Bronchial epithelial cell (primary cell): Measurements from ENCODE around the gene MAP7D2. TPM values are rescaled to one million over a fixed set of nuclear protein-coding genes. Genes with fewer than 3 reads are reported as not detected.

Source experiments
- DNase-seq: peaks from one replicate; pipeline ENCODE4 v3.0.0-alpha.2; 2010; ENCODE audit warnings: low read depth
- FAIRE-seq: peaks from 2 replicates; lab custom pipeline; 2011; peaks lifted over from hg19 to GRCh38; lab: Jason Lieb, UNC
- H3K27me3 ChIP-seq: 2 replicates; pipeline ENCODE4 v1.5.1; 2011; ENCODE audit warnings: low read length; ENCODE audit not compliant: control insufficient read depth, insufficient read depth
- H3K36me3 ChIP-seq: 2 replicates; pipeline ENCODE4 v1.5.1; 2011; ENCODE audit warnings: low read length; ENCODE audit not compliant: control insufficient read depth, insufficient read depth
- H3K4me3 ChIP-seq: 2 replicates; pipeline ENCODE4 v1.5.1; 2011; ENCODE audit warnings: mild to moderate bottlenecking, low read depth, low read length, control low read depth
- total RNA-seq: library from RNA; depleted of rRNA; stranded (reverse); fragments of >200 nt; gene quantifications from 2 replicates; pipeline ENCODE4 v1.2.1, GENCODE V29; 2014
- TF ChIP-seq, protein P1 (sequence below): IDR thresholded peaks from 2 replicates; pipeline ENCODE4 v1.5.1; 2011; ENCODE audit warnings: mild to moderate bottlenecking, moderate library complexity, low read length, control low read depth, inconsistent platforms; ENCODE audit not compliant: insufficient read depth, severe bottlenecking

The MAP7D2 gene
- total RNA-seq, 1 donor from 2014 or later = under 0.01 TPM

DNA sequence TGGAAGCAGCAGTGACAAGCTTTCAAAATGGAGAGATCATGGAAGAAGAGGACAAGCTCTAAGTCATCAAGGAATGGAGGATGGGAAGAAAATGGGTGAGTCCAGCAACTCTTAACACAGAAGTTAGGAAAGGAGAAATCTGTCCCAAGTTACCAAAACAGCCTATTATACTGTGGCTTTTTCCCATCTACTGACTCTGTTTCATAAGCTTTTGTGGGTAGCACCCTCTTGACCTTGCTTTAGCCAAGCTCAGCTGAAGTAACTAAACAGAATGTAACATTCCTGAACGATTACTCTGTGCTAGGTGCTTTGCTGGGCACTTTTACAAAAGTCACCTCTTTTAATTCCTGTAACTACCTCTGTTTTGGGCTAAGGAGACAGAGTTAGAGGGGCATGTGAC lies 54.9 kb downstream of the MAP7D2 start:
- TF ChIP-seq, protein P1, sequence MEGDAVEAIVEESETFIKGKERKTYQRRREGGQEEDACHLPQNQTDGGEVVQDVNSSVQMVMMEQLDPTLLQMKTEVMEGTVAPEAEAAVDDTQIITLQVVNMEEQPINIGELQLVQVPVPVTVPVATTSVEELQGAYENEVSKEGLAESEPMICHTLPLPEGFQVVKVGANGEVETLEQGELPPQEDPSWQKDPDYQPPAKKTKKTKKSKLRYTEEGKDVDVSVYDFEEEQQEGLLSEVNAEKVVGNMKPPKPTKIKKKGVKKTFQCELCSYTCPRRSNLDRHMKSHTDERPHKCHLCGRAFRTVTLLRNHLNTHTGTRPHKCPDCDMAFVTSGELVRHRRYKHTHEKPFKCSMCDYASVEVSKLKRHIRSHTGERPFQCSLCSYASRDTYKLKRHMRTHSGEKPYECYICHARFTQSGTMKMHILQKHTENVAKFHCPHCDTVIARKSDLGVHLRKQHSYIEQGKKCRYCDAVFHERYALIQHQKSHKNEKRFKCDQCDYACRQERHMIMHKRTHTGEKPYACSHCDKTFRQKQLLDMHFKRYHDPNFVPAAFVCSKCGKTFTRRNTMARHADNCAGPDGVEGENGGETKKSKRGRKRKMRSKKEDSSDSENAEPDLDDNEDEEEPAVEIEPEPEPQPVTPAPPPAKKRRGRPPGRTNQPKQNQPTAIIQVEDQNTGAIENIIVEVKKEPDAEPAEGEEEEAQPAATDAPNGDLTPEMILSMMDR = no peak
- DNase-seq (peak; percentile 13), FAIRE-seq (no peak)

GRCh38 chrX:20060961-20061748 lies 55.6 kb downstream of the MAP7D2 start:
- Histone ChIP-seq H3K36me3 (no peaks in the 10 kb centered on the region), H3K27me3 (no peaks in the 10 kb centered on the region), H3K4me3 (no peak overlapping the region)
- TF ChIP-seq, protein P1 = no peak
- FAIRE-seq (no peak), DNase-seq (no peak)

More for the DNA sequence above, 54.9 kb downstream of the MAP7D2 start:
- Histone ChIP-seq H3K4me3 (no peak overlapping the region), H3K36me3 (no peaks in the 10 kb centered on the region), H3K27me3 (no peaks in the 10 kb centered on the region)

- no peak for FAIRE-seq
- no peak overlapping the region for H3K4me3 ChIP-seq
- H3K36me3 ChIP-seq = no peaks in the 10 kb centered on the region
- DNase-seq = peak; percentile 1
- H3K27me3 ChIP-seq = no peaks in the 10 kb centered on the region
- TF ChIP-seq, protein P1 = no peak
Observed at GRCh38 chrX:20059467-20060128, 57.1 kb downstream of the MAP7D2 start.

- Histone ChIP-seq H3K27me3 (no peaks in the 10 kb centered on the region), H3K4me3 (no peak overlapping the region), H3K36me3 (no peaks in the 10 kb centered on the region)
- TF ChIP-seq, protein P1 = no peak
- no peak for FAIRE-seq
- no peak for DNase-seq
Observed at GRCh38 chrX:20057479-20057878, 59.2 kb downstream of the MAP7D2 start.

GRCh38 chrX:20056704-20057103 lies 60.0 kb downstream of the MAP7D2 start:
- TF ChIP-seq, protein P1 = no peak
- DNase-seq (peak; percentile 91), FAIRE-seq (no peak)
- Histone ChIP-seq H3K36me3 (no peaks in the 10 kb centered on the region), H3K27me3 (no peaks in the 10 kb centered on the region), H3K4me3 (no peak overlapping the region)
